Liver (tissue), 9 donors: ENCODE results near the gene LYPD5. TPM values are rescaled to one million over a fixed set of nuclear protein-coding genes. Genes with fewer than 3 reads are reported as not detected.
"Not testable (repeated sequence)": the region's sequence is repeated elsewhere in the genome, so short reads cannot be mapped to it uniquely, and the experiment has no call there.

Experiments
- DNase-seq: peaks from one replicate; pipeline ENCODE4 v3.0.0-alpha.2; 2017; ENCODE audit warnings: low spot score
- H3K27ac ChIP-seq, 2 donors: one replicate each; pipeline ENCODE4 v1.7.0; 2013; ENCODE audit warnings: inconsistent platforms in 2 of 2, low read length in 2 of 2, control low read depth in 1 of 2, low read depth in 1 of 2, mild to moderate bottlenecking in 1 of 2
- H3K27me3 ChIP-seq, 4 donors: one replicate each; pipeline versions ENCODE4 v1.6.1 to v1.7.0; 2013; ENCODE audit warnings: low read length in 3 of 4, inconsistent platforms in 1 of 4, mild to moderate bottlenecking in 1 of 4, moderate library complexity in 1 of 4; ENCODE audit not compliant: control insufficient read depth in 4 of 4, insufficient read depth in 4 of 4
- H3K36me3 ChIP-seq, 4 donors: one replicate each; pipeline versions ENCODE4 v1.6.1 to v1.7.0; 2013; ENCODE audit warnings: low read length in 3 of 4, mild to moderate bottlenecking in 3 of 4, low read depth in 1 of 4, moderate library complexity in 1 of 4; ENCODE audit not compliant: control insufficient read depth in 4 of 4, insufficient read depth in 3 of 4
- H3K4me1 ChIP-seq, 4 donors: one replicate each; pipeline versions ENCODE4 v1.6.1 to v1.7.0; 2013; ENCODE audit warnings: low read length in 3 of 4, mild to moderate bottlenecking in 3 of 4, moderate library complexity in 1 of 4; ENCODE audit not compliant: control insufficient read depth in 4 of 4, insufficient read depth in 4 of 4
- H3K4me3 ChIP-seq, 3 donors: one replicate each; pipeline versions ENCODE4 v1.6.1 to v1.7.0; 2013; ENCODE audit warnings: low read length in 3 of 3, control low read depth in 1 of 3, low read depth in 1 of 3, mild to moderate bottlenecking in 1 of 3
- H3K9ac ChIP-seq, 2 donors: one replicate each; pipeline ENCODE4 v1.7.0; 2013; ENCODE audit warnings: low read length in 2 of 2, mild to moderate bottlenecking in 2 of 2, moderate library complexity in 2 of 2, control low read depth in 1 of 2, low read depth in 1 of 2
- H3K9me3 ChIP-seq, 4 donors: one replicate each; pipeline versions ENCODE4 v1.6.1 to v1.7.0; 2013; ENCODE audit warnings: low read length in 3 of 4; ENCODE audit not compliant: control insufficient read depth in 4 of 4
- ATF3 ChIP-seq: IDR thresholded peaks from 2 replicates; pipeline ENCODE4 v1.6.1; 2016; ENCODE audit warnings: antibody characterized with exemption
- EGR1 ChIP-seq, 2 donors: IDR thresholded peaks; 2 replicates each; pipeline ENCODE4 v1.6.1; 2016 to 2018; ENCODE audit warnings: antibody characterized with exemption in 2 of 2, low read depth in 2 of 2
- HNF4A ChIP-seq, 2 donors: conservative IDR thresholded peaks; 2 replicates each; pipeline ENCODE4 v1.6.1; 2016; ENCODE audit warnings: antibody characterized with exemption in 2 of 2, mild to moderate bottlenecking in 2 of 2
- HNF4G ChIP-seq: IDR thresholded peaks from 2 replicates; pipeline ENCODE4 v1.6.1; 2016; ENCODE audit warnings: antibody characterized with exemption
- TAF1 ChIP-seq: conservative IDR thresholded peaks from 2 replicates; pipeline ENCODE4 v1.6.1; 2016; ENCODE audit warnings: antibody characterized with exemption, mild to moderate bottlenecking
- WGBS: extraction: QIAGEN DNeasy Blood & Tissue Kit; methylation state at CpG from one replicate; pipeline ENCODE4 v1.1.7; 2013; 5-methylcytosine and 5-hydroxymethylcytosine counted together
- polyA plus RNA-seq, 2 donors: library from polyadenylated mRNA; stranded (reverse) in 1 of 2; unstranded in 1 of 2; fragments of 200-250 nt in 1 of 2; fragments of >200 nt in 1 of 2; fragmentation: Nextera tagmentation in 1 of 2; extraction: Ambion mirVana in 1 of 2; gene quantifications; one replicate each; pipeline versions ENCODE4 v1.2.1 to v1.2.3, GENCODE V29; 2013 to 2015
- total RNA-seq, 2 donors: library from RNA; depleted of rRNA; stranded (reverse); fragments of >200 nt; gene quantifications; one replicate each; pipeline ENCODE4 v1.2.3, GENCODE V29; 2014
- TF ChIP-seq, protein P1 (sequence below): fragments of 150-350 bp; IDR thresholded peaks from 2 replicates; pipeline ENCODE4 v1.5.1; 2017; ENCODE audit warnings: improper control_type of control experiment, low read depth, low read length; ENCODE audit not compliant: missing input control
- TF ChIP-seq, protein P2 (sequence below): IDR thresholded peaks from 2 replicates; pipeline ENCODE4 v1.6.1; 2016; ENCODE audit warnings: antibody characterized with exemption
- donor health status: healthy.
- donor health status: healthy.
- donor health status: healthy.
- donor health status: healthy.
- donor health status: healthy.

Gene LYPD5
- total and polyA plus RNA-seq, 4 donors, result 0.08 to 0.14 (median 0.13) TPM; not detected in 1

- TF ChIP-seq, protein P1, sequence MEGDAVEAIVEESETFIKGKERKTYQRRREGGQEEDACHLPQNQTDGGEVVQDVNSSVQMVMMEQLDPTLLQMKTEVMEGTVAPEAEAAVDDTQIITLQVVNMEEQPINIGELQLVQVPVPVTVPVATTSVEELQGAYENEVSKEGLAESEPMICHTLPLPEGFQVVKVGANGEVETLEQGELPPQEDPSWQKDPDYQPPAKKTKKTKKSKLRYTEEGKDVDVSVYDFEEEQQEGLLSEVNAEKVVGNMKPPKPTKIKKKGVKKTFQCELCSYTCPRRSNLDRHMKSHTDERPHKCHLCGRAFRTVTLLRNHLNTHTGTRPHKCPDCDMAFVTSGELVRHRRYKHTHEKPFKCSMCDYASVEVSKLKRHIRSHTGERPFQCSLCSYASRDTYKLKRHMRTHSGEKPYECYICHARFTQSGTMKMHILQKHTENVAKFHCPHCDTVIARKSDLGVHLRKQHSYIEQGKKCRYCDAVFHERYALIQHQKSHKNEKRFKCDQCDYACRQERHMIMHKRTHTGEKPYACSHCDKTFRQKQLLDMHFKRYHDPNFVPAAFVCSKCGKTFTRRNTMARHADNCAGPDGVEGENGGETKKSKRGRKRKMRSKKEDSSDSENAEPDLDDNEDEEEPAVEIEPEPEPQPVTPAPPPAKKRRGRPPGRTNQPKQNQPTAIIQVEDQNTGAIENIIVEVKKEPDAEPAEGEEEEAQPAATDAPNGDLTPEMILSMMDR, result no peak
- TF ChIP-seq, protein P2, sequence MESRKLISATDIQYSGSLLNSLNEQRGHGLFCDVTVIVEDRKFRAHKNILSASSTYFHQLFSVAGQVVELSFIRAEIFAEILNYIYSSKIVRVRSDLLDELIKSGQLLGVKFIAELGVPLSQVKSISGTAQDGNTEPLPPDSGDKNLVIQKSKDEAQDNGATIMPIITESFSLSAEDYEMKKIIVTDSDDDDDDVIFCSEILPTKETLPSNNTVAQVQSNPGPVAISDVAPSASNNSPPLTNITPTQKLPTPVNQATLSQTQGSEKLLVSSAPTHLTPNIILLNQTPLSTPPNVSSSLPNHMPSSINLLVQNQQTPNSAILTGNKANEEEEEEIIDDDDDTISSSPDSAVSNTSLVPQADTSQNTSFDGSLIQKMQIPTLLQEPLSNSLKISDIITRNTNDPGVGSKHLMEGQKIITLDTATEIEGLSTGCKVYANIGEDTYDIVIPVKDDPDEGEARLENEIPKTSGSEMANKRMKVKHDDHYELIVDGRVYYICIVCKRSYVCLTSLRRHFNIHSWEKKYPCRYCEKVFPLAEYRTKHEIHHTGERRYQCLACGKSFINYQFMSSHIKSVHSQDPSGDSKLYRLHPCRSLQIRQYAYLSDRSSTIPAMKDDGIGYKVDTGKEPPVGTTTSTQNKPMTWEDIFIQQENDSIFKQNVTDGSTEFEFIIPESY, result peak; percentile 62
These were observed 24.8 kb upstream of the LYPD5 start, which contains the start of gene ZNF283 (continued) for GRCh38 chr19:43826787-43827754.

DNA sequence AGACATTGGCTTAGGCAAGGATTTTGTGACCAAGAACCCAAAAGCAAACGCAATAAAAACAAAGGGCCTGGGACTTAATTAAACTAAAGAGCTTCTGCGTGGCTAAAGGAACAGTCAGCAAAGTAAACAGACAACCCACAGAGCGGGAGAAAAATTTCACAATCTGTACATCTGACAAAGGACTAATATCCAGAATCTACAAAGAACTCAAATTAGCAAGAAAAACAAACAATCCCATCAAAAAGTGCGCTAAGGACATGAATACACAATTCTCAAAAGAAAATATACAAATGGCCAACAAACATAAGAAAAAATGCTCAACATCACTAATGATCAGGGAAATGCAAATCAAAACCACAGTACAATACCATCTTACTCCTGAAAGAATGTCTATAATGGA is 22.3 kb upstream of the LYPD5 start:
- not testable (repeated sequence) for H3K9ac ChIP-seq, H3K27me3 ChIP-seq, DNase-seq, H3K4me3 ChIP-seq, H3K27ac ChIP-seq, H3K36me3 ChIP-seq
- WGBS, result 45% methylated on average over 4 of the region's 4 CpGs
- peaks cover 2 to 23% (median 17%) of the 10 kb centered on the region in 4 donors for H3K9me3 ChIP-seq
- H3K4me1 ChIP-seq, result peaks cover 3 to 12% (median 9%) of the 10 kb centered on the region in 4 donors

GRCh38 chr19:43823856-43824255 is 21.6 kb upstream of the LYPD5 start:
- DNase-seq, H3K36me3 ChIP-seq, H3K27ac ChIP-seq, H3K27me3 ChIP-seq, H3K4me3 ChIP-seq, H3K9ac ChIP-seq: not testable (repeated sequence)
- 70% methylated on average over 3 of the region's 3 CpGs for WGBS
- H3K9me3 ChIP-seq, result peaks cover 2 to 24% (median 17%) of the 10 kb centered on the region in 4 donors
- peaks cover 3 to 12% (median 9%) of the 10 kb centered on the region in 4 donors for H3K4me1 ChIP-seq

GRCh38 chr19:43820884-43821215 is 18.6 kb upstream of the LYPD5 start:
- DNase-seq, result no peak
- WGBS, result 26% methylated on average over 5 of the region's 5 CpGs
- H3K9ac ChIP-seq, result no peak overlapping the region
- TF ChIP-seq HNF4A (conservative IDR thresholded peaks at IDR 0.05) (no peak), EGR1 (IDR thresholded peaks at IDR 0.05; ENCODE audit: low read depth in 2 of 2) (no peak), ATF3 (no peak), HNF4G (no peak), TAF1 (no peak)
- peaks cover 0 to 3% (median under 1%) of the 10 kb centered on the region in 4 donors for H3K27me3 ChIP-seq
- peaks cover 0 to 3% (median 0%) of the 10 kb centered on the region in 4 donors for H3K4me1 ChIP-seq
- no peaks in the 10 kb centered on the region for H3K36me3 ChIP-seq
- H3K4me3 ChIP-seq, result peak overlapping the region in 2 of 3 donors; percentile 13 to 51
- H3K27ac ChIP-seq, result no peak overlapping the region
- H3K9me3 ChIP-seq, result peaks cover 6 to 23% (median 18%) of the 10 kb centered on the region in 4 donors
